Endothelial cell of umbilical vein (primary cell): ENCODE measurements around the gene LRRC73. TPM values are rescaled to one million over a fixed set of nuclear protein-coding genes. Genes with fewer than 3 reads are reported as not detected.

Experiments used
- BruUV-seq: library from RNA; stranded (reverse); fragments of 400-500 nt; replicated peaks from 2 replicates; lab custom pipeline; 2021; lab: Mats Ljungman, UMichigan
- CTCF ChIA-PET: fragments of 300-600, 350-600 bp; sonication (Branson Sonifier 250); formaldehyde crosslinking; loops from one replicate; lab custom pipeline; 2021; ENCODE audit warnings: antibody characterized with exemption, inconsistent platforms; lab: Charles Lee
- POLR2A ChIA-PET: fragments of 300-600, 350-600 bp; sonication (Branson Sonifier 250); formaldehyde crosslinking; loops from one replicate; lab custom pipeline; 2021; ENCODE audit warnings: antibody characterized with exemption, inconsistent platforms; lab: Charles Lee
- DNase-seq: peaks from one replicate; pipeline ENCODE4 v3.0.0-alpha.2; 2011; ENCODE audit warnings: low read depth, low spot score
- FAIRE-seq: peaks from 2 replicates; lab custom pipeline; 2011; peaks lifted over from hg19 to GRCh38; lab: Jason Lieb, UNC
- H2AFZ ChIP-seq: 2 replicates; pipeline ENCODE4 v1.6.0; 2012; ENCODE audit warnings: low read depth, low read length, control low read depth, inconsistent platforms
- H3K27ac ChIP-seq: 2 replicates; pipeline ENCODE4 v1.5.1; 2011; ENCODE audit warnings: low read depth, mild to moderate bottlenecking, control low read depth, low read length, moderate library complexity; ENCODE audit not compliant: insufficient read depth
- H3K27me3 ChIP-seq, 2 experiments: 2 replicates each; pipeline versions ENCODE4 v1.6.0 to v1.6.1; 2011; ENCODE audit warnings: low read length in 2 of 2, mixed read lengths in 1 of 2; ENCODE audit not compliant: control insufficient read depth in 2 of 2, insufficient read depth in 2 of 2
- H3K36me3 ChIP-seq, 2 experiments: 2 replicates in 1 of 2; 3 replicates in 1 of 2; pipeline ENCODE4 v1.5.1; 2011; ENCODE audit warnings: low read length in 2 of 2, mild to moderate bottlenecking in 1 of 2, moderate library complexity in 1 of 2; ENCODE audit not compliant: control insufficient read depth in 2 of 2, insufficient read depth in 2 of 2; ENCODE audit errors: extremely low read depth in 1 of 2
- H3K4me1 ChIP-seq: 3 replicates; pipeline ENCODE4 v1.5.1; 2011; ENCODE audit warnings: mild to moderate bottlenecking, low read length; ENCODE audit not compliant: control insufficient read depth, insufficient read depth; ENCODE audit errors: extremely low read depth
- H3K4me2 ChIP-seq: 2 replicates; pipeline ENCODE4 v1.6.1; 2011; ENCODE audit warnings: low read length, control low read depth, mixed read lengths; ENCODE audit not compliant: insufficient read depth
- H3K4me3 ChIP-seq, 3 experiments: fragments of 200-600 bp in 1 of 3; sonication (generic), shearing (Covaris generic) in 1 of 3; replicated peaks in 1 of 3; 2 replicates each; pipeline ENCODE4 v1.5.1; 2011 to 2016; ENCODE audit warnings: control low read depth in 3 of 3, low read length in 3 of 3, mild to moderate bottlenecking in 2 of 3, inconsistent platforms in 1 of 3, low read depth in 1 of 3, moderate library complexity in 1 of 3; ENCODE audit not compliant: insufficient read depth in 1 of 3
- H3K79me2 ChIP-seq: 2 replicates; pipeline ENCODE4 v1.6.0; 2012; ENCODE audit warnings: low read length, inconsistent platforms; ENCODE audit not compliant: control insufficient read depth, insufficient read depth
- H3K9ac ChIP-seq: replicated peaks from 2 replicates; pipeline ENCODE3; 2011; ENCODE audit warnings: low read length, control low read depth; ENCODE audit not compliant: insufficient read depth; ENCODE audit errors: extremely low read depth
- H3K9me1 ChIP-seq: replicated peaks from 3 replicates; pipeline ENCODE4 v1.6.0; 2011; ENCODE audit warnings: mild to moderate bottlenecking, low read length; ENCODE audit not compliant: control insufficient read depth, insufficient read depth; ENCODE audit errors: extremely low read depth
- H3K9me3 ChIP-seq: replicated peaks from 2 replicates; pipeline ENCODE4 v1.5.1; 2012; ENCODE audit warnings: low read length, inconsistent platforms; ENCODE audit not compliant: control insufficient read depth, insufficient read depth
- H4K20me1 ChIP-seq: replicated peaks from 2 replicates; pipeline ENCODE3; 2011; ENCODE audit warnings: mild to moderate bottlenecking, low read length; ENCODE audit not compliant: control insufficient read depth, insufficient read depth; ENCODE audit errors: extremely low read depth
- EZH2 ChIP-seq: IDR thresholded peaks from 2 replicates; pipeline ENCODE4 v1.6.1; 2012; ENCODE audit warnings: borderline replicate concordance, low read depth, mild to moderate bottlenecking, moderate library complexity, low read length, inconsistent platforms; ENCODE audit not compliant: severe bottlenecking
- FOS ChIP-seq: IDR thresholded peaks from 2 replicates; pipeline ENCODE4 v1.6.1; 2011; ENCODE audit warnings: mild to moderate bottlenecking, low read length, moderate library complexity, borderline replicate concordance; ENCODE audit not compliant: insufficient read depth
- GATA2 ChIP-seq: IDR thresholded peaks from 2 replicates; pipeline ENCODE4 v1.7.0; 2011; ENCODE audit warnings: low read depth, mild to moderate bottlenecking, moderate library complexity, mixed read lengths, low read length; ENCODE audit not compliant: insufficient read length, insufficient read depth
- JUN ChIP-seq: IDR thresholded peaks from 2 replicates; pipeline ENCODE4 v1.6.1; 2011; ENCODE audit warnings: borderline replicate concordance, low read depth; ENCODE audit not compliant: insufficient read length, insufficient read depth
- MYC ChIP-seq: IDR thresholded peaks from one replicate; pipeline ENCODE4 v1.6.1; 2011; ENCODE audit warnings: mild to moderate bottlenecking, low read depth, low read length
- POLR2A ChIP-seq: IDR thresholded peaks from 2 replicates; pipeline ENCODE4 v1.6.1; 2012; ENCODE audit warnings: low read depth, mild to moderate bottlenecking, control low read depth, low read length
- POLR2AphosphoS5 ChIP-seq: IDR thresholded peaks from 2 replicates; pipeline ENCODE4 v1.6.1; 2012; ENCODE audit warnings: low read depth, mild to moderate bottlenecking, control low read depth, low read length, moderate library complexity; ENCODE audit not compliant: insufficient read depth
- dilution Hi-C: fragments of 300-500 bp; cut with MboI; formaldehyde crosslinking; loops from one replicate; pipeline ENCODE4 v1.15.0; 2019; ENCODE audit warnings: low sequenced_read_pairs; ENCODE audit not compliant: extremely low pct_ligation_motif_present
- intact Hi-C: fragments of 100-400 bp; cut with micrococcal nuclease; formaldehyde crosslinking; loops from one replicate; pipeline ENCODE4 v1.10.0; 2022
- polyA plus RNA-seq, 4 experiments: library from polyadenylated mRNA; depleted of rRNA in 3 of 4; stranded (reverse) in 3 of 4; unstranded in 1 of 4; fragments of >200 nt; gene quantifications; 2 replicates each; pipeline versions ENCODE4 v1.2.1 to v1.2.3, GENCODE V29; 2011 to 2012; ENCODE audit warnings: missing spikeins in 1 of 4
- total RNA-seq: library from RNA; stranded (reverse); gene quantifications from 2 replicates; pipeline ENCODE4 v1.2.3, GENCODE V29; 2021
- TF ChIP-seq, protein P1 (sequence below), 2 donors: IDR thresholded peaks; 1 replicate in 1 of 2; 2 replicates in 1 of 2; pipeline ENCODE4 v1.5.1; 2011; ENCODE audit warnings: low read length in 2 of 2, mild to moderate bottlenecking in 2 of 2, moderate library complexity in 2 of 2, control low read depth in 1 of 2, inconsistent platforms in 1 of 2, low read depth in 1 of 2; ENCODE audit not compliant: insufficient read depth in 1 of 2; ENCODE audit errors: extremely low read depth in 1 of 2
- TF ChIP-seq, protein P2 (sequence below): IDR thresholded peaks from 2 replicates; pipeline ENCODE4 v1.6.1; 2011; ENCODE audit not compliant: insufficient read depth, insufficient read length

Gene LRRC73
- total and polyA plus RNA-seq, 2 donors (not counting 3 experiments of a cell fraction or from before 2014, with no cell fraction given) = 0.11 to 0.58 TPM

GRCh38 chr6:43494321-43494720 is 15.8 kb downstream of the LRRC73 start:
- Histone ChIP-seq H3K4me2 (no peak overlapping the region), H3K4me3 (no peak overlapping the region), H4K20me1 (no peaks in the 10 kb centered on the region), H3K79me2 (no peaks in the 10 kb centered on the region), H3K9ac (no peak overlapping the region), H3K9me3 (no peaks in the 10 kb centered on the region), H3K4me1 (peaks cover 19% of the 10 kb centered on the region), H3K27ac (no peak overlapping the region), H3K9me1 (no peaks in the 10 kb centered on the region), H2AFZ (no peak overlapping the region), H3K36me3 (no peaks in the 10 kb centered on the region), H3K27me3 (no peaks in the 10 kb centered on the region)
- intact Hi-C loops = no loop called here
- no peak for TF ChIP-seq GATA2
- TF ChIP-seq POLR2A = no peak
- TF ChIP-seq POLR2AphosphoS5 = no peak
- TF ChIP-seq JUN = no peak
- no peak for TF ChIP-seq FOS
- TF ChIP-seq, protein P1, sequence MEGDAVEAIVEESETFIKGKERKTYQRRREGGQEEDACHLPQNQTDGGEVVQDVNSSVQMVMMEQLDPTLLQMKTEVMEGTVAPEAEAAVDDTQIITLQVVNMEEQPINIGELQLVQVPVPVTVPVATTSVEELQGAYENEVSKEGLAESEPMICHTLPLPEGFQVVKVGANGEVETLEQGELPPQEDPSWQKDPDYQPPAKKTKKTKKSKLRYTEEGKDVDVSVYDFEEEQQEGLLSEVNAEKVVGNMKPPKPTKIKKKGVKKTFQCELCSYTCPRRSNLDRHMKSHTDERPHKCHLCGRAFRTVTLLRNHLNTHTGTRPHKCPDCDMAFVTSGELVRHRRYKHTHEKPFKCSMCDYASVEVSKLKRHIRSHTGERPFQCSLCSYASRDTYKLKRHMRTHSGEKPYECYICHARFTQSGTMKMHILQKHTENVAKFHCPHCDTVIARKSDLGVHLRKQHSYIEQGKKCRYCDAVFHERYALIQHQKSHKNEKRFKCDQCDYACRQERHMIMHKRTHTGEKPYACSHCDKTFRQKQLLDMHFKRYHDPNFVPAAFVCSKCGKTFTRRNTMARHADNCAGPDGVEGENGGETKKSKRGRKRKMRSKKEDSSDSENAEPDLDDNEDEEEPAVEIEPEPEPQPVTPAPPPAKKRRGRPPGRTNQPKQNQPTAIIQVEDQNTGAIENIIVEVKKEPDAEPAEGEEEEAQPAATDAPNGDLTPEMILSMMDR (IDR thresholded peaks at IDR 0.05; ENCODE audit: extremely low read depth in 1 of 2, insufficient read depth in 1 of 2, low read depth in 1 of 2, low read length in 2 of 2) = no peak
- no TSS peak for BruUV-seq
- dilution Hi-C loops = no loop called here
- POLR2A ChIA-PET = no interaction called here
- DNase-seq = no peak
- FAIRE-seq = no peak
- CTCF ChIA-PET = interaction anchor here (0.6 to 19.0 kb wide), 4 partner anchors 13 to 265 kb away, joined by 3 to 289 read pairs (median 30); partner anchors contain the start of genes DLK2 and DNPH1

DNA sequence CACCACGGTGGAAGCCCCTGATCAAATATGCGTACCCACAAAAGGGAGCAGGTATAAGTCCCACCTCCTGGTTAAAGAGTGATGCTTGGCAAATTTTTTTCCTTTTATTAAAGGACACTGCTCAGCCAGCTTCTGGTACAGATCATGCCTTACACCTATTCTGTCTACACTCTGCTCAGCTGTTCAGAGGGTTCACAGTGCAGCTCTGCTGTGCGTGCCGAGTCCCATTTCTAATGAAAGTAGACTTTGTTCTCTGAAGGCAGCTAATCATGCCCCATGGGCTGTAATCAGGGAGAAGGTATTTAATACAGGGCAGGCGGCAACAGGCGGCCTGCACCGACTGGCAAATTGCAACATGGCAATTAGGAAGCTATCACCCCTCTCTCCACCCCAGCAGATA is 16.3 kb downstream of the LRRC73 start:
- FAIRE-seq (no peak), DNase-seq (no peak)
- Histone ChIP-seq H3K79me2 (no peaks in the 10 kb centered on the region), H3K4me3 (no peak overlapping the region), H3K9ac (no peak overlapping the region), H3K36me3 (peaks cover 0 to 3% of the 10 kb centered on the region in 2 experiments), H3K27me3 (no peaks in the 10 kb centered on the region), H3K9me1 (no peaks in the 10 kb centered on the region), H4K20me1 (no peaks in the 10 kb centered on the region), H3K4me1 (peaks cover 14% of the 10 kb centered on the region), H3K4me2 (no peak overlapping the region), H3K27ac (no peak overlapping the region), H2AFZ (no peak overlapping the region), H3K9me3 (no peaks in the 10 kb centered on the region)
- TF ChIP-seq, protein P1 (IDR thresholded peaks at IDR 0.05; ENCODE audit: extremely low read depth in 1 of 2, insufficient read depth in 1 of 2, low read depth in 1 of 2, low read length in 2 of 2) = no peak
- TF ChIP-seq POLR2AphosphoS5 (no peak), MYC (no peak), EZH2 (no peak), JUN (no peak), GATA2 (no peak), POLR2A (no peak), FOS (no peak)
- TF ChIP-seq, protein P2, sequence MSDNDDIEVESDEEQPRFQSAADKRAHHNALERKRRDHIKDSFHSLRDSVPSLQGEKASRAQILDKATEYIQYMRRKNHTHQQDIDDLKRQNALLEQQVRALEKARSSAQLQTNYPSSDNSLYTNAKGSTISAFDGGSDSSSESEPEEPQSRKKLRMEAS = no peak
- intact Hi-C loops (no loop called here), dilution Hi-C loops (no loop called here)
- no TSS peak for BruUV-seq
- ChIA-PET POLR2A (no interaction called here), CTCF (interaction anchor here (1.1 to 19.0 kb wide), 4 partner anchors 13 to 265 kb away, joined by 3 to 289 read pairs (median 32); partner anchors contain the start of genes DLK2, DNPH1 and LRRC73)
